Testis (tissue), 3 donors: ENCODE results near the gene PSMB2. TPM values are rescaled to one million over a fixed set of nuclear protein-coding genes. Genes with fewer than 3 reads are reported as not detected.

ENCODE experiments used
- DNase-seq: peaks from one replicate; pipeline ENCODE4 v3.0.0-alpha.2; 2019
- H3K27ac ChIP-seq, 2 donors: fragments of 200-600 bp; sonication (generic); one replicate each; pipeline ENCODE4 v1.5.1; 2019
- H3K27me3 ChIP-seq: fragments of 200-600 bp; sonication (generic); one replicate; pipeline ENCODE4 v1.5.1; 2019
- H3K36me3 ChIP-seq: fragments of 200-600 bp; sonication (generic); one replicate; pipeline ENCODE4 v1.5.1; 2017; ENCODE audit warnings: low read depth; ENCODE audit errors: missing control alignments
- H3K4me1 ChIP-seq: fragments of 200-600 bp; sonication (generic); one replicate; pipeline ENCODE4 v1.5.1; 2019
- H3K4me3 ChIP-seq, 2 donors: fragments of 200-600 bp; sonication (generic); one replicate each; pipeline ENCODE4 v1.5.1; 2017 to 2019
- H3K9me3 ChIP-seq: fragments of 200-600 bp; sonication (generic); one replicate; pipeline ENCODE4 v1.5.1; 2017
- CTCF ChIP-seq, 3 experiments: fragments of 450-650 bp in 2 of 3; fragments of 200-600 bp in 1 of 3; sonication (generic) in 1 of 3; IDR thresholded peaks; one replicate each; pipeline ENCODE4 v1.5.1; 2016 to 2019; ENCODE audit warnings: antibody characterized with exemption in 3 of 3, mild to moderate bottlenecking in 2 of 3, moderate library complexity in 1 of 3
- POLR2A ChIP-seq: fragments of 450-650 bp; IDR thresholded peaks from one replicate; pipeline ENCODE4 v1.6.1; 2017; ENCODE audit warnings: antibody characterized with exemption, mild to moderate bottlenecking, moderate library complexity
- WGBS, 2 donors: methylation state at CpG; one replicate each; pipeline ENCODE4 v1.1.5; 2018; 5-methylcytosine and 5-hydroxymethylcytosine counted together
- intact Hi-C: fragments of 100-400 bp; cut with DNase I; formaldehyde crosslinking; loops from one replicate; pipeline ENCODE4 v1.15.1; 2023; ENCODE audit warnings: low total_unique reads
- polyA plus RNA-seq: library from polyadenylated mRNA; stranded (reverse); fragments of 350-450 nt; fragmentation: Illumina TruSeq; extraction: RNeasy Lipid Tissue Mini Kit (QIAGEN cat#74804); gene quantifications from one replicate; pipeline ENCODE4 v1.2.3, GENCODE V29; 2014; ENCODE audit warnings: low read depth, low replicate concordance; ENCODE audit not compliant: insufficient read depth
- total RNA-seq, 2 donors: library from RNA; depleted of rRNA; stranded (reverse); fragments of >200 nt; gene quantifications; one replicate each; pipeline ENCODE4 v1.2.3, GENCODE V29; 2016

The PSMB2 gene
- total and polyA plus RNA-seq, 3 donors from 2014 or later, result 46.8 to 59.9 (median 50.1) TPM

- no peak for DNase-seq
- H3K36me3 ChIP-seq, result no peaks in the 10 kb centered on the region
Measured at GRCh38 chr1:35598895-35599294, 42.4 kb downstream of the PSMB2 start.

GRCh38 chr1:35597870-35598269 lies 43.5 kb downstream of the PSMB2 start:
- no peaks in the 10 kb centered on the region for H3K4me1 ChIP-seq
- H3K27ac ChIP-seq, result no peak overlapping the region
- DNase-seq, result no peak
- H3K36me3 ChIP-seq, result no peaks in the 10 kb centered on the region
- 78 to 80% methylated on average over 5 of the region's 5 CpGs for WGBS, 2 donors
- H3K27me3 ChIP-seq, result no peaks in the 10 kb centered on the region
- intact Hi-C loops, result no loop called here
- no peak overlapping the region for H3K4me3 ChIP-seq
- H3K9me3 ChIP-seq, result no peaks in the 10 kb centered on the region
- TF ChIP-seq CTCF (IDR thresholded peaks at IDR 0.05) (no peak), POLR2A (no peak)

More at GRCh38 chr1:35598895-35599294, 42.4 kb downstream of the PSMB2 start:
- H3K4me3 ChIP-seq, result no peak overlapping the region
- no peak overlapping the region for H3K27ac ChIP-seq
- no peaks in the 10 kb centered on the region for H3K27me3 ChIP-seq
- no peaks in the 10 kb centered on the region for H3K4me1 ChIP-seq
- TF ChIP-seq CTCF (IDR thresholded peaks at IDR 0.05) (no peak), POLR2A (no peak)
- intact Hi-C loops, result no loop called here
- 66 to 79% methylated on average over 2 of the region's 2 CpGs for WGBS, 2 donors
- no peaks in the 10 kb centered on the region for H3K9me3 ChIP-seq

GRCh38 chr1:35595684-35596083 lies 45.6 kb downstream of the PSMB2 start:
- no peak for TF ChIP-seq CTCF (IDR thresholded peaks at IDR 0.05)
- TF ChIP-seq POLR2A, result no peak
- H3K4me3 ChIP-seq, result no peak overlapping the region
- H3K4me1 ChIP-seq, result no peaks in the 10 kb centered on the region
- no peaks in the 10 kb centered on the region for H3K27me3 ChIP-seq
- WGBS, 2 donors, result 97 to 98% methylated on average over 7 of the region's 7 CpGs
- DNase-seq, result no peak
- H3K9me3 ChIP-seq, result no peaks in the 10 kb centered on the region
- no peak overlapping the region for H3K27ac ChIP-seq
- intact Hi-C loops, result no loop called here
- no peaks in the 10 kb centered on the region for H3K36me3 ChIP-seq

- H3K4me1 ChIP-seq, result no peaks in the 10 kb centered on the region
- TF ChIP-seq POLR2A, result no peak
- no peak for TF ChIP-seq CTCF (IDR thresholded peaks at IDR 0.05)
- no peaks in the 10 kb centered on the region for H3K36me3 ChIP-seq
- H3K4me3 ChIP-seq, result no peak overlapping the region
- DNase-seq, result no peak
- WGBS, 2 donors, result 94 to 95% methylated on average over 8 to 9 of the region's 9 CpGs
- no peaks in the 10 kb centered on the region for H3K9me3 ChIP-seq
- no peak overlapping the region for H3K27ac ChIP-seq
- no peaks in the 10 kb centered on the region for H3K27me3 ChIP-seq
- intact Hi-C loops, result no loop called here
Measured at GRCh38 chr1:35594005-35594760, 47.1 kb downstream of the PSMB2 start.
